Measurements from ENCODE around the gene TMA7. TPM values are rescaled to one million over a fixed set of nuclear protein-coding genes. Genes with fewer than 3 reads are reported as not detected.

TMA7 gene
- total RNA-seq, 4 donors from 2014 or later = 239 to 266 (median 255) TPM

GRCh38 chr3:48418651-48419050, 21.4 kb upstream of the TMA7 start:
- ATAC-seq (ENCODE audit: low FRiP score) (no peak), DNase-seq (ENCODE audit: low spot score) (no peak)
- no peak for TF ChIP-seq CTCF (IDR thresholded peaks at IDR 0.05)

GRCh38 chr3:48419149-48419548, 20.9 kb upstream of the TMA7 start:
- ATAC-seq (ENCODE audit: low FRiP score) (no peak), DNase-seq (ENCODE audit: low spot score) (no peak)
- no peak for TF ChIP-seq CTCF (IDR thresholded peaks at IDR 0.05)

- DNase-seq (ENCODE audit: low spot score) = no peak
- no peak for ATAC-seq (ENCODE audit: low FRiP score)
- no peak for TF ChIP-seq CTCF (IDR thresholded peaks at IDR 0.05)
These were observed 20.5 kb upstream of the TMA7 start for GRCh38 chr3:48419597-48419996.

GRCh38 chr3:48420561-48420960, 19.5 kb upstream of the TMA7 start:
- DNase-seq (ENCODE audit: low spot score) (no peak), ATAC-seq (ENCODE audit: low FRiP score) (no peak)
- TF ChIP-seq CTCF (IDR thresholded peaks at IDR 0.05) = no peak

GRCh38 chr3:48422272-48422671, 17.8 kb upstream of the TMA7 start:
- DNase-seq (ENCODE audit: low spot score) (no peak), ATAC-seq (ENCODE audit: low FRiP score) (no peak)
- no peak for TF ChIP-seq CTCF (IDR thresholded peaks at IDR 0.05)

GRCh38 chr3:48422681-48423080, 17.4 kb upstream of the TMA7 start:
- TF ChIP-seq CTCF (IDR thresholded peaks at IDR 0.05) = no peak
- DNase-seq (ENCODE audit: low spot score) = no peak
- ATAC-seq (ENCODE audit: low FRiP score) = no peak

GRCh38 chr3:48423241-48423882, 16.7 kb upstream of the TMA7 start:
- DNase-seq (ENCODE audit: low spot score) (no peak), ATAC-seq (ENCODE audit: low FRiP score) (no peak)
- TF ChIP-seq CTCF (IDR thresholded peaks at IDR 0.05) = no peak
